BLaER1 treated with 17β-estradiol and CSF1 and Interleukin-3, amounts not matched to agents 10 nM and 100 nM (cell line): ENCODE measurements around the gene CCDC85C.

Experiments
- H3K27ac ChIP-seq, 11 experiments: shearing (Covaris generic); formaldehyde crosslinking; 2 replicates each; pipeline ENCODE4 v1.8.1; 2022
- H3K27me3 ChIP-seq, 11 experiments: shearing (Covaris generic); formaldehyde crosslinking; 2 replicates each; pipeline ENCODE4 v1.8.1; 2022
- H3K36me3 ChIP-seq, 11 experiments: shearing (Covaris generic); formaldehyde crosslinking; 2 replicates each; pipeline ENCODE4 v1.8.1; 2022
- H3K4me1 ChIP-seq, 10 experiments: shearing (Covaris generic); formaldehyde crosslinking; 2 replicates each; pipeline ENCODE4 v1.8.1; 2022
- H3K4me2 ChIP-seq, 11 experiments: shearing (Covaris generic); formaldehyde crosslinking; 2 replicates each; pipeline ENCODE4 v1.8.1; 2022
- H3K4me3 ChIP-seq, 10 experiments: shearing (Covaris generic); formaldehyde crosslinking; 2 replicates each; pipeline ENCODE4 v1.8.1; 2022
- H3K9ac ChIP-seq, 11 experiments: shearing (Covaris generic); formaldehyde crosslinking; 2 replicates each; pipeline ENCODE4 v1.8.1; 2022
- H3K9me3 ChIP-seq, 11 experiments: shearing (Covaris generic); formaldehyde crosslinking; replicated peaks in 1 of 11; 2 replicates each; pipeline ENCODE4 v1.8.1; 2022
- H4K20me1 ChIP-seq, 11 experiments: shearing (Covaris generic); formaldehyde crosslinking; 2 replicates each; pipeline ENCODE4 v1.8.1; 2022
- Cebpa-rat ChIP-seq, 11 experiments: shearing (Covaris generic); IDR thresholded peaks; 2 replicates each; pipeline ENCODE4 v1.8.1; 2022

The CCDC85C gene

DNA sequence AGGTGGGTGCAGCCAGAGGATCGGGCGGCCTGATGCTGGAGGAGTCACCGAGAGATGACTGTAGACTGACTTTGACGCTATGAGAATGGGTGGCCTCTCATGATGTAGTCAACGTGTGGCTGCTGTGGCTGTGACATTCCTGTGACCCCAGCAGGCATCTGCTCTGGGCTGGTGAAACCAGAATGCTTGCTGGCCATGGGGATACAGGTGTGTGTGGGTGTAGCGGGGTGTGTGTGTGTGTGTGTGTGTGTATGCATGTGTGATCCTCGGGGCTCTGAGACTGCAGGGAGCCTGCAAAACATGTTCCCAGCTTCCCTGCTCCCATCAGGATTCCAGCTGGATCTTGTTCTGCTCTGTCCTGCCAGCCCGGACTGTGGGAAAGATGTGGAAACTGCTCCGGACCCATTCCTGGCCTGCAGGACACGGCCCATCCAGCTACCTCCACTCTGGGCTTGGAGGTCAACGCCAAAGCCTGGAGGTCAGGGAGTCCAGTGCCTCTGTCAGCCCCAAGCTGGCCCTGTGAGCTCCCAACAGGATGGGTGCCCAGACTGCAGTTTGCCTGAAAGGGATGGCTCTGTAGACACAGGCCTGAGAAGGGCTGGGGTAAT is 22.1 kb upstream of the CCDC85C start:
- Histone ChIP-seq H3K4me2 (no peak overlapping the region), H3K4me3 (no peak overlapping the region)
- TF ChIP-seq Cebpa-rat (IDR thresholded peaks at IDR 0.05), result no peak

GRCh38 chr14:99625476-99625875 is 21.5 kb upstream of the CCDC85C start:
- H3K9ac ChIP-seq, result no peak overlapping the region
- H3K36me3 ChIP-seq, result no peaks in the 10 kb centered on the region
- no peaks in the 10 kb centered on the region for H3K9me3 ChIP-seq
- no peak overlapping the region for H3K27ac ChIP-seq
- no peaks in the 10 kb centered on the region for H3K27me3 ChIP-seq
- H4K20me1 ChIP-seq, result peaks cover 0 to 12% (median 0%) of the 10 kb centered on the region in 11 experiments; a peak in 5 of 22 replicates
- H3K4me1 ChIP-seq, result peaks cover 11 to 53% (median 47%) of the 10 kb centered on the region in 10 experiments
- no peak overlapping the region for H3K4me3 ChIP-seq
- no peak for TF ChIP-seq Cebpa-rat (IDR thresholded peaks at IDR 0.05)
- peak overlapping the region in 8 of 11 experiments; percentile 1 to 40 (median 6); a peak in 7 of 22 replicates for H3K4me2 ChIP-seq

More for the DNA sequence above, 22.1 kb upstream of the CCDC85C start:
- no peaks in the 10 kb centered on the region for H3K36me3 ChIP-seq
- H3K9ac ChIP-seq, result no peak overlapping the region
- H3K27me3 ChIP-seq, result no peaks in the 10 kb centered on the region
- peaks cover 8 to 47% (median 40%) of the 10 kb centered on the region in 10 experiments for H3K4me1 ChIP-seq
- H3K9me3 ChIP-seq, result no peaks in the 10 kb centered on the region
- H4K20me1 ChIP-seq, result peaks cover 0 to 10% (median 0%) of the 10 kb centered on the region in 11 experiments; a peak in 2 of 22 replicates
- no peak overlapping the region for H3K27ac ChIP-seq

- Histone ChIP-seq H3K4me3 (no peak overlapping the region), H3K4me1 (peaks cover 16 to 58% (median 52%) of the 10 kb centered on the region in 10 experiments), H3K9me3 (no peaks in the 10 kb centered on the region), H3K36me3 (no peaks in the 10 kb centered on the region), H3K27me3 (no peaks in the 10 kb centered on the region), H3K9ac (no peak overlapping the region), H3K27ac (no peak overlapping the region), H4K20me1 (peaks cover 0 to 18% (median 0%) of the 10 kb centered on the region in 11 experiments; a peak in 5 of 22 replicates), H3K4me2 (peak overlapping the region in 8 of 11 experiments; percentile 1 to 40 (median 6); a peak in 7 of 22 replicates)
- TF ChIP-seq Cebpa-rat (IDR thresholded peaks at IDR 0.05), result no peak
Measured at GRCh38 chr14:99624971-99625370, 21.0 kb upstream of the CCDC85C start.

DNA sequence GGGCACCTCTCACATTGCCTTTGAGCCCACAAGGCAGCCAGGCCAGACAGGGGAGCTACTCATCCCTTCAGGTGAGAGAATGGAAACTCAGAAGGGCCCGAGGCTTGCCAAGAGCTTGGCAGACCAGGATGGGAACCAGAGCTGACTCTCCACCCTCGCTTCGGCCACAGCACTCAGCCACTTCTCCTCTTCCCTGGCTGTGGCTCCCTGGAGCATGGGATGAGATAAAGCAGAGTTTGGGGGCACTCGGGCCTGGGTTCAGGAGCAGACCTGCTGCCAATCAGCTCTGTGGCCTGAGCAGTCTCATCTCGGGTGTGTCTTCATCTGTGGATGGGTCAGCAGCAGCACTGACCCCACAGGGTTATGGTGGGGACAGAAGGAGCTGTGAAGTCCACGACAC is 20.0 kb upstream of the CCDC85C start:
- Histone ChIP-seq H3K4me2 (peak overlapping the region in 4 of 11 experiments; percentile 44 to 90 (median 52); a peak in 6 of 22 replicates), H3K27ac (no peak overlapping the region), H4K20me1 (peaks cover 0 to 20% (median 0%) of the 10 kb centered on the region in 11 experiments; a peak in 5 of 22 replicates), H3K27me3 (no peaks in the 10 kb centered on the region), H3K9me3 (no peaks in the 10 kb centered on the region), H3K9ac (no peak overlapping the region), H3K4me3 (no peak overlapping the region), H3K36me3 (no peaks in the 10 kb centered on the region), H3K4me1 (peaks cover 21 to 61% (median 57%) of the 10 kb centered on the region in 10 experiments)
- TF ChIP-seq Cebpa-rat (IDR thresholded peaks at IDR 0.05), result no peak

- peak overlapping the region in 8 of 11 experiments; percentile 21 to 90 (median 79); a peak in 10 of 22 replicates for H3K4me2 ChIP-seq
- H3K27ac ChIP-seq, result no peak overlapping the region
- H3K9ac ChIP-seq, result no peak overlapping the region
- H3K36me3 ChIP-seq, result no peaks in the 10 kb centered on the region
- H3K4me1 ChIP-seq, result peaks cover 21 to 64% (median 56%) of the 10 kb centered on the region in 10 experiments
- H3K9me3 ChIP-seq, result no peaks in the 10 kb centered on the region
- H3K27me3 ChIP-seq, result no peaks in the 10 kb centered on the region
- peaks cover 0 to 35% (median 0%) of the 10 kb centered on the region in 11 experiments; a peak in 5 of 22 replicates for H4K20me1 ChIP-seq
- no peak overlapping the region for H3K4me3 ChIP-seq
- no peak for TF ChIP-seq Cebpa-rat (IDR thresholded peaks at IDR 0.05)
Measured at GRCh38 chr14:99621948-99622347, 17.9 kb upstream of the CCDC85C start.

DNA sequence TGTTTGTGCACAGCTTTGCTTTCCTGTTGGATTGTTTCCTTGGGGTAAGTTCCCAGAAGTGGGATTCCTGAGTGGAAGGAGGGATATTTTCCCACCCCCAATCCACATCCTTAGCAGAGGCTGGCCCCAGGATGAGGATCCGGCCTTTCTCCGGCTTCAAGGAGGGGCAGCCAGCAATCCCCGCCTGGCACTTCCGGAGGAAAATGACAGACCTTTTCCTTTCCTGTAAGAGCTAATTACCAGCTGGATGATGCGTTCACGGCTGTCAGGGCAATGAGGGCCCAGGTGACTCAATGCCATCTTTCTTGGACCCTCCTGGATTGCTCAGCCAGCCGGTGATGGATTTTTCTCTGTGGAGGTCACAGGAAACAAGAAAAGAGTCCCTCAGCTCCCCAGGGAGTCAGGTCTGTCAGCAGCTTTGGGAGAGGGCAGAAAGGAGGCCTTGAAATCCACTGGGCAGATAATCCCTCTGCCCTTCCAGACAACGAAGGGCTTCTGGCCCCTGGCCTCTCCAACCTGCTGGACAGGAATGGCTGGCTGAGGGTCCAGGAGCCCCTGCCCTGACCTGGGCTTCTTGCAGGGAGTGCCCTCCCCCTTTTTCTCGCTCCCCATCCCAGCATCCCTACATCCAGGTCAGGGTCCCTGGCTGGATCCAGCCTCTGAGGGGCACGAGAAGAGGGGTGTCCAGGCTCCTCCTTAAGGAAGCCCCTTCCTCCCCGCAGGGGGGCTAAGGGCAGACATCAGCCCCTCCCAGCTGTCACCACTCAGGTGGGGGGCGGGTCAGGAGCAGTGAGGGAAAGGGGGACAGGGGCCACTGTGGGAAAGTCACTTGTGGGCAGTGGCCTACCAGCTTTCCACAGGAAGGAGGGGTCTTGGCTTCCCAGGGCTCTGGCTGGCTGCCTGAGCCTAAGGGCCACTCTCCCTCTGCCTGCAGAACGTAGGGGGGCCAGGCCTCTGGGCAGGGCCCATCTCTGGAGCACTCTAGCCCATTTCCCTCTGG is 16.1 kb upstream of the CCDC85C start:
- H4K20me1 ChIP-seq, result peaks cover 0 to 35% (median 0%) of the 10 kb centered on the region in 11 experiments; a peak in 5 of 22 replicates
- H3K36me3 ChIP-seq, result no peaks in the 10 kb centered on the region
- no peak for TF ChIP-seq Cebpa-rat (IDR thresholded peaks at IDR 0.05)
- H3K27me3 ChIP-seq, result no peaks in the 10 kb centered on the region
- H3K4me2 ChIP-seq, result peak overlapping the region; percentile 64 to 90 (median 79)
- H3K9ac ChIP-seq, result peak overlapping the region in 7 of 11 experiments; percentile 13 to 41 (median 25); a peak in 7 of 22 replicates
- no peak overlapping the region for H3K4me3 ChIP-seq
- peak overlapping the region in 1 of 11 experiments; percentile 39; a peak in 2 of 22 replicates for H3K27ac ChIP-seq
- H3K9me3 ChIP-seq, result no peaks in the 10 kb centered on the region
- peaks cover 21 to 65% (median 53%) of the 10 kb centered on the region in 10 experiments for H3K4me1 ChIP-seq

- H3K9me3 ChIP-seq, result no peaks in the 10 kb centered on the region
- no peaks in the 10 kb centered on the region for H3K36me3 ChIP-seq
- no peak overlapping the region for H3K27ac ChIP-seq
Measured at GRCh38 chr14:99616832-99617800, 13.1 kb upstream of the CCDC85C start.

More at GRCh38 chr14:99616832-99617800, 13.1 kb upstream of the CCDC85C start:
- TF ChIP-seq Cebpa-rat (IDR thresholded peaks at IDR 0.05), result no peak
- Histone ChIP-seq H3K27me3 (no peaks in the 10 kb centered on the region), H3K4me1 (peaks cover 13 to 43% (median 34%) of the 10 kb centered on the region in 10 experiments), H3K4me2 (0 out of 22 replicates have a peak overlapping the region, but pooled peaks of 2 of the 11 experiments have one; percentile 1 to 10), H3K9ac (no peak overlapping the region), H3K4me3 (no peak overlapping the region), H4K20me1 (peaks cover 0 to 27% (median 0%) of the 10 kb centered on the region in 11 experiments; a peak in 5 of 22 replicates)
